GM03348 (cell line): ENCODE measurements around the gene TOR1AIP1.
"Not testable (repeated sequence)": the region's sequence is repeated elsewhere in the genome, so short reads cannot be mapped to it uniquely, and the experiment has no call there.

ENCODE experiments used
- DNase-seq: peaks from one replicate; pipeline ENCODE4 v3.0.0; 2012; ENCODE audit warnings: low spot score

TOR1AIP1 gene

GRCh38 chr1:179939941-179940340, 57.9 kb downstream of the TOR1AIP1 start:
- DNase-seq = no peak

GRCh38 chr1:179941454-179941853, 59.4 kb downstream of the TOR1AIP1 start:
- no peak for DNase-seq

- no peak for DNase-seq
These were observed 68.6 kb downstream of the TOR1AIP1 start for GRCh38 chr1:179950651-179951050.

- DNase-seq = no peak
These were observed 69.5 kb downstream of the TOR1AIP1 start for GRCh38 chr1:179951383-179952144.

GRCh38 chr1:179952186-179952585, 70.1 kb downstream of the TOR1AIP1 start:
- no peak for DNase-seq

GRCh38 chr1:179953974-179954492, 71.9 kb downstream of the TOR1AIP1 start:
- peak; percentile 44 for DNase-seq

GRCh38 chr1:179954493-179955286, 72.6 kb downstream of the TOR1AIP1 start, which contains the start of gene CEP350:
TSS of gene CEP350 (plus strand) at chr1:179954810. CDS start at chr1:179986182, 31,372 bp downstream.
- peak; percentile 95 for DNase-seq

- DNase-seq = peak; percentile 18
These were observed 73.2 kb downstream of the TOR1AIP1 start for GRCh38 chr1:179955287-179955680.

- DNase-seq = no peak
These were observed 73.6 kb downstream of the TOR1AIP1 start for GRCh38 chr1:179955731-179956130.

GRCh38 chr1:179958359-179958758, 76.3 kb downstream of the TOR1AIP1 start:
- no peak for DNase-seq

- not testable (repeated sequence) for DNase-seq
These were observed 80.1 kb downstream of the TOR1AIP1 start for GRCh38 chr1:179962168-179962567.

GRCh38 chr1:179966551-179966950, 84.5 kb downstream of the TOR1AIP1 start:
- no peak for DNase-seq

GRCh38 chr1:179968284-179968993, 86.4 kb downstream of the TOR1AIP1 start:
- DNase-seq = no peak

GRCh38 chr1:179968994-179969919, 87.2 kb downstream of the TOR1AIP1 start:
- DNase-seq = no peak
